ENCODE data around the gene FOLR2.

The FOLR2 gene

GRCh38 chr11:72208281-72208680, 8.3 kb upstream of the FOLR2 start:
- no peak for DNase-seq

GRCh38 chr11:72209101-72209500, 7.5 kb upstream of the FOLR2 start:
- DNase-seq, result no peak

GRCh38 chr11:72217841-72218240, 1.2 kb downstream of the FOLR2 start:
- DNase-seq, result no peak

GRCh38 chr11:72218251-72218745, 1.7 kb downstream of the FOLR2 start:
- DNase-seq, result no peak

GRCh38 chr11:72220696-72221363, 4.2 kb downstream of the FOLR2 start:
- no peak for DNase-seq

- DNase-seq, result no peak
Measured at GRCh38 chr11:72221386-72222075, 4.9 kb downstream of the FOLR2 start.

GRCh38 chr11:72222106-72222891, 5.7 kb downstream of the FOLR2 start:
- no peak for DNase-seq

- peak; percentile 92 for DNase-seq
Measured at GRCh38 chr11:72222907-72223614, 6.5 kb downstream of the FOLR2 start.

- peak; percentile 53 for DNase-seq
Measured at GRCh38 chr11:72223615-72224563, 7.3 kb downstream of the FOLR2 start.

GRCh38 chr11:72224564-72225410, 8.2 kb downstream of the FOLR2 start, which contains the start of gene INPPL1:
INPPL1 (plus strand) TSS chr11:72224767; CDS start chr11:72224985, 218 bp downstream.
- DNase-seq, result no peak

GRCh38 chr11:72225411-72225951, 8.9 kb downstream of the FOLR2 start:
- no peak for DNase-seq

GRCh38 chr11:72226701-72227100, 10.1 kb downstream of the FOLR2 start:
- DNase-seq, result no peak

GRCh38 chr11:72227316-72228228, 11.0 kb downstream of the FOLR2 start:
- DNase-seq, result peak; percentile 95

- DNase-seq, result no peak
Measured at GRCh38 chr11:72228229-72228843, 11.7 kb downstream of the FOLR2 start.

- DNase-seq, result no peak
Measured at GRCh38 chr11:72228844-72229231, 12.2 kb downstream of the FOLR2 start.

GRCh38 chr11:72229336-72229924, 12.8 kb downstream of the FOLR2 start:
- no peak for DNase-seq

- DNase-seq, result no peak
Measured at GRCh38 chr11:72229925-72230763, 13.6 kb downstream of the FOLR2 start.
